Measurements from ENCODE around the gene CAP1.

GRCh38 chr1:39992888-39993287 lies 47.6 kb upstream of the CAP1 start:
- no peak for TF ChIP-seq POLR2A (IDR thresholded peaks at IDR 0.05; ENCODE audit: low read depth, low read length)
- TF ChIP-seq SMC3 (IDR thresholded peaks at IDR 0.05; ENCODE audit: borderline replicate concordance, low read length), result no peak
- TF ChIP-seq BMI1 (IDR thresholded peaks at IDR 0.05; ENCODE audit: borderline replicate concordance), result no peak
- no peak for TF ChIP-seq CTCF (IDR thresholded peaks at IDR 0.05 in 2 of 3, conservative IDR thresholded peaks at IDR 0.05 in 1 of 3; ENCODE audit: control insufficient read depth in 2 of 3, extremely low read depth in 1 of 3, insufficient read depth in 1 of 3, low read depth in 3 of 3, low read length in 3 of 3)
- TF ChIP-seq, protein P1, sequence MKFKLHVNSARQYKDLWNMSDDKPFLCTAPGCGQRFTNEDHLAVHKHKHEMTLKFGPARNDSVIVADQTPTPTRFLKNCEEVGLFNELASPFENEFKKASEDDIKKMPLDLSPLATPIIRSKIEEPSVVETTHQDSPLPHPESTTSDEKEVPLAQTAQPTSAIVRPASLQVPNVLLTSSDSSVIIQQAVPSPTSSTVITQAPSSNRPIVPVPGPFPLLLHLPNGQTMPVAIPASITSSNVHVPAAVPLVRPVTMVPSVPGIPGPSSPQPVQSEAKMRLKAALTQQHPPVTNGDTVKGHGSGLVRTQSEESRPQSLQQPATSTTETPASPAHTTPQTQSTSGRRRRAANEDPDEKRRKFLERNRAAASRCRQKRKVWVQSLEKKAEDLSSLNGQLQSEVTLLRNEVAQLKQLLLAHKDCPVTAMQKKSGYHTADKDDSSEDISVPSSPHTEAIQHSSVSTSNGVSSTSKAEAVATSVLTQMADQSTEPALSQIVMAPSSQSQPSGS (IDR thresholded peaks at IDR 0.05; ENCODE audit: low read length), result no peak
- TF ChIP-seq NFYA (IDR thresholded peaks at IDR 0.05; ENCODE audit: borderline replicate concordance, low read depth, low read length), result no peak
- TF ChIP-seq CHD1 (IDR thresholded peaks at IDR 0.05; ENCODE audit: low read depth, low read length), result no peak
- TF ChIP-seq SP1 (IDR thresholded peaks at IDR 0.05; ENCODE audit: low read depth, low read length), result no peak
